Bronchial epithelial cell (primary cell): ENCODE results near the gene KLK14. TPM values are rescaled to one million over a fixed set of nuclear protein-coding genes. Genes with fewer than 3 reads are reported as not detected.

Experiments
- total RNA-seq: library from RNA; depleted of rRNA; stranded (reverse); fragments of >200 nt; gene quantifications from 2 replicates; pipeline ENCODE4 v1.2.1, GENCODE V29; 2014

The KLK14 gene
- total RNA-seq, 1 donor from 2014 or later = not detected

Other genes with a start within 250 kb of the KLK14 start
- not detected in 2 replicates for gene KLK15, start 249.3 kb downstream of the KLK14 start, total RNA-seq
- gene KLK3, start 228.0 kb downstream of the KLK14 start, total RNA-seq = not detected in 2 replicates
- 0.53 TPM in 1 of 2 replicates, not detected in the other for gene KLK2, start 209.4 kb downstream of the KLK14 start, total RNA-seq
- not detected in 2 replicates for gene KLK4, start 171.5 kb downstream of the KLK14 start, total RNA-seq
- gene KLK5, start 129.8 kb downstream of the KLK14 start, total RNA-seq = 3.4 and 12.0 TPM in 2 replicates
- 0.26 TPM in 2 replicates for gene KLK6, start 113.3 kb downstream of the KLK14 start, total RNA-seq
- gene KLK7, start 99.0 kb downstream of the KLK14 start, total RNA-seq = 3.9 and 20.0 TPM in 2 replicates
- 7.6 and 91.1 TPM in 2 replicates for gene KLK8, start 81.3 kb downstream of the KLK14 start, total RNA-seq
- 6.6 and 28.0 TPM in 2 replicates for gene KLK10, start 63.2 kb downstream of the KLK14 start, total RNA-seq
- 1.6 and 52.0 TPM in 2 replicates for gene KLK11, start 56.3 kb downstream of the KLK14 start, total RNA-seq
- 26.1 TPM in 1 of 2 replicates, not detected in the other for gene KLK12, start 47.9 kb downstream of the KLK14 start, total RNA-seq
- gene KLK13, start 17.8 kb downstream of the KLK14 start, total RNA-seq = 0.26 and 0.51 TPM in 2 replicates
- 7.3 and 7.6 TPM in 2 replicates for gene CTU1, start 25.5 kb upstream of the KLK14 start, total RNA-seq
- gene SIGLEC9, start 42.0 kb upstream of the KLK14 start, total RNA-seq = not detected in 2 replicates
- not detected in 2 replicates for gene SIGLEC7, start 59.4 kb upstream of the KLK14 start, total RNA-seq
- gene CD33, start 142.2 kb upstream of the KLK14 start, total RNA-seq = not detected in 2 replicates
- gene SIGLECL1, start 168.2 kb upstream of the KLK14 start, total RNA-seq = not detected in 2 replicates
- gene IGLON5, start 228.8 kb upstream of the KLK14 start, total RNA-seq = not detected in 2 replicates